ENCODE data around the gene ISYNA1.

GRCh38 chr19:18450931-18451836 lies 13.3 kb upstream of the ISYNA1 start:
- TF ChIP-seq, protein P1, sequence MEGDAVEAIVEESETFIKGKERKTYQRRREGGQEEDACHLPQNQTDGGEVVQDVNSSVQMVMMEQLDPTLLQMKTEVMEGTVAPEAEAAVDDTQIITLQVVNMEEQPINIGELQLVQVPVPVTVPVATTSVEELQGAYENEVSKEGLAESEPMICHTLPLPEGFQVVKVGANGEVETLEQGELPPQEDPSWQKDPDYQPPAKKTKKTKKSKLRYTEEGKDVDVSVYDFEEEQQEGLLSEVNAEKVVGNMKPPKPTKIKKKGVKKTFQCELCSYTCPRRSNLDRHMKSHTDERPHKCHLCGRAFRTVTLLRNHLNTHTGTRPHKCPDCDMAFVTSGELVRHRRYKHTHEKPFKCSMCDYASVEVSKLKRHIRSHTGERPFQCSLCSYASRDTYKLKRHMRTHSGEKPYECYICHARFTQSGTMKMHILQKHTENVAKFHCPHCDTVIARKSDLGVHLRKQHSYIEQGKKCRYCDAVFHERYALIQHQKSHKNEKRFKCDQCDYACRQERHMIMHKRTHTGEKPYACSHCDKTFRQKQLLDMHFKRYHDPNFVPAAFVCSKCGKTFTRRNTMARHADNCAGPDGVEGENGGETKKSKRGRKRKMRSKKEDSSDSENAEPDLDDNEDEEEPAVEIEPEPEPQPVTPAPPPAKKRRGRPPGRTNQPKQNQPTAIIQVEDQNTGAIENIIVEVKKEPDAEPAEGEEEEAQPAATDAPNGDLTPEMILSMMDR (IDR thresholded peaks at IDR 0.05), result peak; percentile 98
- TF ChIP-seq, protein P2, sequence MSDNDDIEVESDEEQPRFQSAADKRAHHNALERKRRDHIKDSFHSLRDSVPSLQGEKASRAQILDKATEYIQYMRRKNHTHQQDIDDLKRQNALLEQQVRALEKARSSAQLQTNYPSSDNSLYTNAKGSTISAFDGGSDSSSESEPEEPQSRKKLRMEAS (CRISPR knock-in tag; IDR thresholded peaks at IDR 0.05), result no peak

Measured in WTC11 (cell line).